Subcutaneous adipose tissue (tissue), 4 donors: ENCODE measurements around the gene PPP1R3F. TPM values are rescaled to one million over a fixed set of nuclear protein-coding genes. Genes with fewer than 3 reads are reported as not detected.

Source experiments
- CTCF ChIP-seq: fragments of 450-650 bp; IDR thresholded peaks from one replicate; pipeline ENCODE4 v1.5.1; 2016; ENCODE audit warnings: low read depth, mild to moderate bottlenecking, control low read depth, antibody characterized with exemption, moderate library complexity
- total RNA-seq, 4 donors: library from RNA; depleted of rRNA; stranded (reverse); fragments of >200 nt; gene quantifications; one replicate each; pipeline ENCODE4 v1.1.0, GENCODE V29; 2016

PPP1R3F gene
- total RNA-seq, 4 donors from 2014 or later, result 1.8 to 7.5 (median 4.5) TPM

- TF ChIP-seq CTCF, result no peak
Observed at GRCh38 chrX:49286136-49286535, 16.5 kb downstream of the PPP1R3F start.

DNA sequence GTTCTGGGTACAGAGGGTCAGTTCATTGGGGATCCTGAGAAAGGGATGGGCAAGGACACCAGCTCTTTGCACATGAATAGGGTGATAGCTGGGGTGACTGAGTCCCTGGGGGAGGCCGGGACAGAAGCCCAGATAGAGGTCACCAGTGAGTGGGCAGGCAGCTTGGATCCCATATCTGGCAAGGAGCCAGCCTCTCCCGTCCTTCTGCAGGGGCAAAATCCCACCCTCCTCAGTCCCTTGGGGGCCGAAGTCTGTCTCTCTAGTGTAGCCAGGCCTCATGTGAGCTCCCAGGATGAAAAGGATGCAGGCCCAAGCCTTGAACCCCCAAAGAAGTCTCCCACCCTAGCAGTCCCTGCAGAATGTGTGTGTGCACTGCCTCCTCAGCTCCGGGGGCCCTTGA lies 17.0 kb downstream of the PPP1R3F start:
- TF ChIP-seq CTCF, result no peak

DNA sequence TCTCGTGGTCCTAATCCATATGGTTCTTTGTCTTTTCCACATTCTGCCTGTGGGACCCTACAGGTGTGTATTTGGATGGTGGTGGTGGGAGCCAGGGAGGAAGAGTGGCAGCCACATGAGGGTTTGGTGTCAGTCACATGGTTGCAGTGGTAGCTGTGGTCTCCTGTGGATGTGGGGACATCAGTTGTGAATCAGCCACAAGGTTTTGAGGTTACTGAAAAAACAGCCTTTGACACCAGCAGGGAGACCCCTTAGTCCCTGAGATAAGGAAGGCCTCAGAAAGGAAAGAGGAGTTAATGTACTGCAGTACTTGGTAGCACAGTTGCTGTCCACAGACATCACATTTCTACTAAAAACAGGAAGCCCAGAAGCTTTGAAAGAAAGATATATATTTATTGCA lies 18.1 kb downstream of the PPP1R3F start:
- no peak for TF ChIP-seq CTCF

- no peak for TF ChIP-seq CTCF
Observed at GRCh38 chrX:49290215-49290614, 20.6 kb downstream of the PPP1R3F start.

GRCh38 chrX:49291615-49292337 lies 22.2 kb downstream of the PPP1R3F start:
- TF ChIP-seq CTCF, result no peak

DNA sequence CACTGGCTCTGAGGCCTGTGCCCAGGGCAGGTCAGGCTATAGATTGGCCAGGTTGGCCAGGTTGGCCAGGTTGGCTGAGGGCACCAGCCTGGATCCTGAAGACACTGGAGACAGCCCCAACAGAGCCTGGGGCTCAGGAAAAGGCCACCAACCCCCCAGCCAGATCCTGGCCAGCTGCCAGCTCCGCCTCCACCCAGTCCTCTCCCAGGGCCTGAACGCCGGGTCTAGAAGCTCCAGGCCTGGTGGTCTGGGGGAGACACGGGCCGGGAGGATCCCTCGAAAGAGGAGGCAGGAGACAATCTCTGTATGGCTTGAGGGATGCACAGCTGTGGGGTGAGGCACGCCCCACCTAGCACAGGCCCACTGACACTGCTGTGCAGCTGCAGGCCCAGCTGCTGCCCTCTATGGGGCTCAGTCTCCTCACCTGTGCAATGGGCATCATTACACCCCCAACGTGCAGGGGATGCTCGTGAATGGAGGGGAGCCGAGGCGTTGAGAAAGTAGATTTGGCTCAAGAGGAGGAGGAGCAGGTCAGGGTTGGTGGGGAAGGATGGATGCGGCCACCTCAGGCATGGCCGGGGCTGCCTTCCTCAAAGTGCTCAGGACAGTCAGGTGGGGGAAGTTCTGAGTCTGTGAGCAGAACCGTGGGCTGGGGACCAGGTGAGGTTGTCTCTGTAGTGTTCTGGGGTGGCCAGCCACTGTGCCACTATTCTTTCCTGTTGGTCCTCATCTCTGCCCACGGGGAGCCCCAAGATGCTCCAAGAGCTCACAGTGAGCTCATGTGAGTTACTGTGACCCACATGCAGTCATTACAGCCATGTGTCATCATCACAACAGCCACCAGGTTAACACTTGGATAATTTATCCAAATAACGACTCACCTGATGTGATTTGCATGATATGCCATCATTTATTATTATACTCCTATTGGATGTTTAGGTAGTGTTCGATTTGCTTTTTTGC lies 23.1 kb downstream of the PPP1R3F start:
- TF ChIP-seq CTCF, result no peak

- no peak for TF ChIP-seq CTCF
Observed at GRCh38 chrX:49300703-49301102, 31.1 kb downstream of the PPP1R3F start.
